ENCODE measurements around the gene ANKS1B. TPM values are rescaled to one million over a fixed set of nuclear protein-coding genes. Genes with fewer than 3 reads are reported as not detected.

Gene ANKS1B
- total RNA-seq, 1 experiment from 2014 or later: 0.54 TPM

DNA sequence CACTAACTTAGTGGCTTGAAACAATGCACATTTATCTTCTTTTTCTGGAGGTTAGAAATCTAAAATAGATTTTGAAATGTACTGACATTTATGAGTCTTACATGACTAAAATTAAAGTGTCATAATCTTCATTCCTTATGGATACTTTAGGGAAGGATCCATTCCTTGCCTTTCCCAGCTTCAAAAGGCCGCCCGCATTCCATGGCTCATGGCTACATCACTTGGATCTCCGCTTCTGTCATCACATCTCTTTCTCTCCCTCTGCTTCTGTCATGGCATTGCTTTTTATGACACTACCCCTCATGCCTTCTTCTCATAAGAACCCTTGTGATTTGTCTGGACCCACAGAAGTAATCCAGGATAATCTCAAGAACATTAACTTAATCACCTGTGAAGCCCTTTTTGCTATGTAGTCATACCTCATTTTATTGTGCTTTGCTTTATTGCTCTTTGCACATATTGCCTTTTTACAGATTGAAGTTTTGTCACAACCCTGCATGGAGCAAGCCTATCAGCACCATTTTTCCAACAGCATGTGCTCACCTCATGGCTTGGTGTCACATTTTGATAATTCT lies 270.7 kb downstream of the ANKS1B start:
- DNase-seq (ENCODE audit: low read depth, low spot score) (no peak), ATAC-seq (no peak)
- CTCF ChIA-PET: no interaction called here
- BruUV-seq (replicated peaks): no TSS peak
- Histone ChIP-seq H3K4me1 (ENCODE audit: control insufficient read depth in 1 of 2, insufficient read depth in 2 of 2, low read length in 2 of 2) (no peaks in the 10 kb centered on the region), H2AFZ (ENCODE audit: low read depth, low read length, poor library complexity, severe bottlenecking) (no peak overlapping the region), H3K4me3 (replicated peaks in 1 of 2; ENCODE audit: low read depth in 1 of 2, low read length in 2 of 2) (no peak overlapping the region), H4K20me1 (ENCODE audit: insufficient read depth) (no peaks in the 10 kb centered on the region), H3K79me2 (ENCODE audit: insufficient read depth, low read length) (no peaks in the 10 kb centered on the region), H3K36me3 (ENCODE audit: control insufficient read depth in 1 of 2, insufficient read depth in 2 of 2, low read length in 2 of 2) (no peaks in the 10 kb centered on the region), H3K9me3 (ENCODE audit: control insufficient read depth in 1 of 2, insufficient read depth in 1 of 2, low read depth in 1 of 2, low read length in 2 of 2) (no peaks in the 10 kb centered on the region), H3K9ac (ENCODE audit: low read length) (no peak overlapping the region), H3K27me3 (ENCODE audit: insufficient read depth, low read length) (no peaks in the 10 kb centered on the region), H3K9me2 (ENCODE audit: insufficient read depth) (no peaks in the 10 kb centered on the region), H3K27ac (ENCODE audit: low read depth, low read length) (no peak overlapping the region), H3K4me2 (ENCODE audit: low read length) (no peak overlapping the region)
- intact Hi-C loops (cut with micrococcal nuclease): no loop called here
- POLR2A ChIA-PET: no interaction called here
- RAD21 ChIA-PET (ENCODE audit: low non-redundant PET in 1 of 2, low total read pairs in 2 of 2, uncharacterized antibody in 2 of 2, unreplicated experiment in 2 of 2): no interaction called here
- TF ChIP-seq TCF7L2 (IDR thresholded peaks at IDR 0.05; ENCODE audit: borderline replicate concordance, extremely low read depth, insufficient read depth, insufficient read length): no peak
- no peak for TF ChIP-seq JUND (IDR thresholded peaks at IDR 0.05)
- TF ChIP-seq, protein P1, sequence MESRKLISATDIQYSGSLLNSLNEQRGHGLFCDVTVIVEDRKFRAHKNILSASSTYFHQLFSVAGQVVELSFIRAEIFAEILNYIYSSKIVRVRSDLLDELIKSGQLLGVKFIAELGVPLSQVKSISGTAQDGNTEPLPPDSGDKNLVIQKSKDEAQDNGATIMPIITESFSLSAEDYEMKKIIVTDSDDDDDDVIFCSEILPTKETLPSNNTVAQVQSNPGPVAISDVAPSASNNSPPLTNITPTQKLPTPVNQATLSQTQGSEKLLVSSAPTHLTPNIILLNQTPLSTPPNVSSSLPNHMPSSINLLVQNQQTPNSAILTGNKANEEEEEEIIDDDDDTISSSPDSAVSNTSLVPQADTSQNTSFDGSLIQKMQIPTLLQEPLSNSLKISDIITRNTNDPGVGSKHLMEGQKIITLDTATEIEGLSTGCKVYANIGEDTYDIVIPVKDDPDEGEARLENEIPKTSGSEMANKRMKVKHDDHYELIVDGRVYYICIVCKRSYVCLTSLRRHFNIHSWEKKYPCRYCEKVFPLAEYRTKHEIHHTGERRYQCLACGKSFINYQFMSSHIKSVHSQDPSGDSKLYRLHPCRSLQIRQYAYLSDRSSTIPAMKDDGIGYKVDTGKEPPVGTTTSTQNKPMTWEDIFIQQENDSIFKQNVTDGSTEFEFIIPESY (IDR thresholded peaks at IDR 0.05; ENCODE audit: extremely low read depth, insufficient replicate concordance, low read length): no peak
- TF ChIP-seq EZH2phosphoT487 (IDR thresholded peaks at IDR 0.05; ENCODE audit: borderline replicate concordance): no peak
- no peak for TF ChIP-seq CEBPB (IDR thresholded peaks at IDR 0.05; ENCODE audit: low read depth)
- no peak for TF ChIP-seq POLR2AphosphoS5 (IDR thresholded peaks at IDR 0.05; ENCODE audit: low read depth, low read length)

DNA sequence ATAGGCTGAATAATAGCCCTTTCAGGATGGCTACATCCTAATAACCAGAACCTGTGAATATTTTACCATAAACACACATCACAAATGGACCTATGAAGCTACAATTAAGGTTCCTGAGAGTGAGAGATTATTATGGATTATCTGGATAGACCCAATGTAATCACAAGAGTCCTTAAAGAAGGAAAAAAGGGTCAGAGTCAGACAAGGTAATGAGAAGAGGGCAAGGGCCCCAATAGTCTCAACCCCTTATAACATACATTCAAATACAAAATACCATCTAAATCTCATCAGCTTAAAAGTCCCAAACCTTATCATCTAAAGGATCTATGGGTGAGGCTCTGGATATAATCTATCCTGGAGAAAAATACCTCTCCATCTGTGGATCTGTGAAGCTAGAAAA lies 272.5 kb downstream of the ANKS1B start:
- no TSS peak for BruUV-seq (replicated peaks)
- ChIA-PET CTCF (no interaction called here), POLR2A (no interaction called here), RAD21 (ENCODE audit: low non-redundant PET in 1 of 2, low total read pairs in 2 of 2, uncharacterized antibody in 2 of 2, unreplicated experiment in 2 of 2) (no interaction called here)
- H3K27ac ChIP-seq (ENCODE audit: low read depth, low read length): no peak overlapping the region
- H3K79me2 ChIP-seq (ENCODE audit: insufficient read depth, low read length): no peaks in the 10 kb centered on the region
- no peak overlapping the region for H3K4me2 ChIP-seq (ENCODE audit: low read length)
- H3K36me3 ChIP-seq (ENCODE audit: control insufficient read depth in 1 of 2, insufficient read depth in 2 of 2, low read length in 2 of 2): no peaks in the 10 kb centered on the region
- DNase-seq (ENCODE audit: low read depth, low spot score) (no peak), ATAC-seq (no peak)
- no peak overlapping the region for H3K4me3 ChIP-seq (replicated peaks in 1 of 2; ENCODE audit: low read depth in 1 of 2, low read length in 2 of 2)
- H3K9me3 ChIP-seq (ENCODE audit: control insufficient read depth in 1 of 2, insufficient read depth in 1 of 2, low read depth in 1 of 2, low read length in 2 of 2): no peaks in the 10 kb centered on the region
- no peak overlapping the region for H2AFZ ChIP-seq (ENCODE audit: low read depth, low read length, poor library complexity, severe bottlenecking)
- no peaks in the 10 kb centered on the region for H4K20me1 ChIP-seq (ENCODE audit: insufficient read depth)
- H3K9me2 ChIP-seq (ENCODE audit: insufficient read depth): no peaks in the 10 kb centered on the region
- H3K9ac ChIP-seq (ENCODE audit: low read length): no peak overlapping the region
- no peaks in the 10 kb centered on the region for H3K27me3 ChIP-seq (ENCODE audit: insufficient read depth, low read length)
- H3K4me1 ChIP-seq (ENCODE audit: control insufficient read depth in 1 of 2, insufficient read depth in 2 of 2, low read length in 2 of 2): no peaks in the 10 kb centered on the region
- intact Hi-C loops (cut with micrococcal nuclease): no loop called here
- TF ChIP-seq FOSL1 (IDR thresholded peaks at IDR 0.05; ENCODE audit: low read depth) (no peak), POLR2AphosphoS5 (IDR thresholded peaks at IDR 0.05; ENCODE audit: low read depth, low read length) (no peak), ZNF274 (IDR thresholded peaks at IDR 0.05; ENCODE audit: low read depth, low read length) (no peak), SIN3A (IDR thresholded peaks at IDR 0.05; ENCODE audit: low read depth) (no peak), CBX3 (IDR thresholded peaks at IDR 0.05; ENCODE audit: low read depth) (no peak), ATF3 (IDR thresholded peaks at IDR 0.05) (no peak), CEBPB (IDR thresholded peaks at IDR 0.05; ENCODE audit: low read depth) (no peak), YY1 (IDR thresholded peaks at IDR 0.05; ENCODE audit: extremely low read depth, insufficient replicate concordance, low read depth, low read length) (no peak), POLR2A (IDR thresholded peaks at IDR 0.05; ENCODE audit: borderline replicate concordance, extremely low read depth, insufficient read depth, insufficient read length) (no peak), TCF7L2 (IDR thresholded peaks at IDR 0.05; ENCODE audit: borderline replicate concordance, extremely low read depth, insufficient read depth, insufficient read length) (no peak), EZH2phosphoT487 (IDR thresholded peaks at IDR 0.05; ENCODE audit: borderline replicate concordance) (no peak)
- TF ChIP-seq, protein P2, sequence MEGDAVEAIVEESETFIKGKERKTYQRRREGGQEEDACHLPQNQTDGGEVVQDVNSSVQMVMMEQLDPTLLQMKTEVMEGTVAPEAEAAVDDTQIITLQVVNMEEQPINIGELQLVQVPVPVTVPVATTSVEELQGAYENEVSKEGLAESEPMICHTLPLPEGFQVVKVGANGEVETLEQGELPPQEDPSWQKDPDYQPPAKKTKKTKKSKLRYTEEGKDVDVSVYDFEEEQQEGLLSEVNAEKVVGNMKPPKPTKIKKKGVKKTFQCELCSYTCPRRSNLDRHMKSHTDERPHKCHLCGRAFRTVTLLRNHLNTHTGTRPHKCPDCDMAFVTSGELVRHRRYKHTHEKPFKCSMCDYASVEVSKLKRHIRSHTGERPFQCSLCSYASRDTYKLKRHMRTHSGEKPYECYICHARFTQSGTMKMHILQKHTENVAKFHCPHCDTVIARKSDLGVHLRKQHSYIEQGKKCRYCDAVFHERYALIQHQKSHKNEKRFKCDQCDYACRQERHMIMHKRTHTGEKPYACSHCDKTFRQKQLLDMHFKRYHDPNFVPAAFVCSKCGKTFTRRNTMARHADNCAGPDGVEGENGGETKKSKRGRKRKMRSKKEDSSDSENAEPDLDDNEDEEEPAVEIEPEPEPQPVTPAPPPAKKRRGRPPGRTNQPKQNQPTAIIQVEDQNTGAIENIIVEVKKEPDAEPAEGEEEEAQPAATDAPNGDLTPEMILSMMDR (IDR thresholded peaks at IDR 0.05 in 2 of 3, conservative IDR thresholded peaks at IDR 0.05 in 1 of 3; ENCODE audit: borderline replicate concordance in 1 of 3, insufficient read depth in 1 of 3, low read depth in 2 of 3, low read length in 2 of 3): no peak

Data from HCT116 (cell line).